BE2C (cell line): ENCODE measurements around the gene GET4.

Source experiments
- DNase-seq: peaks from one replicate; pipeline ENCODE4 v3.0.0-alpha.2; 2020
- H3K27me3 ChIP-seq: fragments of 250-450 bp; sonication (Bioruptor Pico); 2 replicates; pipeline ENCODE4 v1.5.1; 2020; ENCODE audit warnings: mild to moderate bottlenecking
- H3K36me3 ChIP-seq: fragments of 250-450 bp; sonication (Bioruptor Pico); 2 replicates; pipeline ENCODE4 v1.5.1; 2020; ENCODE audit warnings: mild to moderate bottlenecking
- H3K4me1 ChIP-seq: fragments of 250-450 bp; sonication (Bioruptor Pico); 2 replicates; pipeline ENCODE4 v1.5.1; 2020
- H3K4me3 ChIP-seq: 2 replicates; pipeline ENCODE4 v1.5.1; 2011; ENCODE audit warnings: low read depth, low read length
- H3K9me3 ChIP-seq: fragments of 250-450 bp; sonication (Bioruptor Pico); 2 replicates; pipeline ENCODE4 v1.5.1; 2020
- TF ChIP-seq, protein P1 (sequence below): IDR thresholded peaks from 2 replicates; pipeline ENCODE4 v1.5.1; 2012; ENCODE audit warnings: mild to moderate bottlenecking, low read depth, low read length

Gene GET4

DNA sequence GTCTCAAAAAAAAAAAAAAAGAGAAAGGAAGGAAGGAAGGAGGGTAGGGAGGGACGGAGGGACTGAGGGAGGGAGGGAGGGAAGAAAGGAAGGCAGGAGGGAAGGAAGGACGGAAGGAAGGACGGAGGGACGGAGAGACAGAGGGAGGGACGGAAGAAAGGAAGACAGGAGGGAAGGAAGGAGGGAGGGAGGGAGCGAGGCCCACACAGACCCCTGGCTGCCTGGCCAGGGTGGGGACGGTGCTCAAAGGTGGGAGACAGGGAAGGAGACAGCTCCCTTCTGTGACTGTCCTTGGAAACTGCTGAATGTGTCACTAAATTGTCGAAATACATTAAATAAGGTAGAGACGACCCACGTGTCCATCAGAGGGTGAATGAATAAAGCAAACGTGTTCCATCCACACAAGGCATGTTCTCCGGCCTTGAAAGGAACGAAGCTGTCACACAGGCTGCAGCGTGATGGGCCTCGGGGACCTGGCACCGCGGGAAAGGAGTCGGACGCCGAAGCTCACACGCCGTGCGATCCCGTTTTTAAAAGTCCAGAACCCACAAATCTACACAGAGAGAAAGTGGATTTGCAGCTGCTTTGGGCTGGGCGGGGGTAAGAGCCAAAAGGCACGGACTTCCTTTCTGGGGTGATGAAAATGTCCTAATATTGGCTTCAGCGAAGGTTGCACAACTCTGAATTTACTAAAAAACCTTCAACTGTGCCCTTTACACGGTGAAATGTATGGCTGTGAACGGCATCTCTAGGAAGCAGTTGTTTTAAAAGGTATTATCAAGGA lies 54.8 kb downstream of the GET4 start:
- no peaks in the 10 kb centered on the region for H3K27me3 ChIP-seq
- no peaks in the 10 kb centered on the region for H3K9me3 ChIP-seq
- peak; percentile 1 for DNase-seq
- TF ChIP-seq, protein P1, sequence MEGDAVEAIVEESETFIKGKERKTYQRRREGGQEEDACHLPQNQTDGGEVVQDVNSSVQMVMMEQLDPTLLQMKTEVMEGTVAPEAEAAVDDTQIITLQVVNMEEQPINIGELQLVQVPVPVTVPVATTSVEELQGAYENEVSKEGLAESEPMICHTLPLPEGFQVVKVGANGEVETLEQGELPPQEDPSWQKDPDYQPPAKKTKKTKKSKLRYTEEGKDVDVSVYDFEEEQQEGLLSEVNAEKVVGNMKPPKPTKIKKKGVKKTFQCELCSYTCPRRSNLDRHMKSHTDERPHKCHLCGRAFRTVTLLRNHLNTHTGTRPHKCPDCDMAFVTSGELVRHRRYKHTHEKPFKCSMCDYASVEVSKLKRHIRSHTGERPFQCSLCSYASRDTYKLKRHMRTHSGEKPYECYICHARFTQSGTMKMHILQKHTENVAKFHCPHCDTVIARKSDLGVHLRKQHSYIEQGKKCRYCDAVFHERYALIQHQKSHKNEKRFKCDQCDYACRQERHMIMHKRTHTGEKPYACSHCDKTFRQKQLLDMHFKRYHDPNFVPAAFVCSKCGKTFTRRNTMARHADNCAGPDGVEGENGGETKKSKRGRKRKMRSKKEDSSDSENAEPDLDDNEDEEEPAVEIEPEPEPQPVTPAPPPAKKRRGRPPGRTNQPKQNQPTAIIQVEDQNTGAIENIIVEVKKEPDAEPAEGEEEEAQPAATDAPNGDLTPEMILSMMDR = no peak
- H3K36me3 ChIP-seq = no peaks in the 10 kb centered on the region
- H3K4me1 ChIP-seq = no peaks in the 10 kb centered on the region; the same call in 1 of the 2 replicates
- H3K4me3 ChIP-seq = no peak overlapping the region

DNA sequence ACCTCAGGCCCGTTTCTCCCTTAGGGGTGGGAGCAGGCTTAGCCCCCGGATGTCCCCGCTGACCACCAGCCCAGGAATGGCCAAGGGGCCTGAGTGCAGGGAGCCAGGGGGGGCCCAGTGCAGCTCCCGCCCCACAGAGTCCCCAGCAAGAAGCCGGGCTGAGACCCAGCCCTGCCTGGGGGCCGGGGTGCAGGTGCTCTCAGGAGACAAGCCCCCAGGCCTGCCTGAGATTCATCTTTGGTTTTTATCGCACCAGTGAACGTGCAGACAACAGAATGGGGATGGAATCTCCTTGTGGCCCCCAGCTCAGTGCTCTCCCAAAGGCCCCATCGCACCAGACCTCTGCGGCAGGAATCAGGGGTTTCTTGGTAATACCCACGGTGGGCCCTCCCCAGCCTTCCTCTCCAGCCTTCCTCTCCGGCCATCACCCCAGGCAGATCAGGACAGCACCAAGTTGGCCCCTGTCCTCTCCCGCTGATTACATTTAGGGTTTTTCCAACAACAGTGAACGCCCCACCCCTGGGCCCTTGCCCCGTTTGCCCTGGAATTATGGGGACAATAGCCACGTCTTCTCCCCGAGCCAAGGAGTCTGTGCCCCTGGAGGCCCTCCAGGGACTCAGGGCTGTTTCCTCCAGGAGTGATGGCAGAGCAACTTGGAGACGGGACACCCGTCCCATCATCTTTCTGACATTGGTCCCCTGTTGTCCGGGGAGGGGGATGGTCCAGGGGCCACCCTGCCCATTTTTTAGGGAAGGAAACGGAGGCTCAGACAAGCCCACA lies 55.7 kb downstream of the GET4 start:
- no peaks in the 10 kb centered on the region for H3K36me3 ChIP-seq
- no peak overlapping the region for H3K4me3 ChIP-seq
- H3K27me3 ChIP-seq = no peaks in the 10 kb centered on the region
- DNase-seq = peak; percentile 9
- TF ChIP-seq, protein P1 = no peak
- H3K9me3 ChIP-seq = no peaks in the 10 kb centered on the region
- H3K4me1 ChIP-seq = no peaks in the 10 kb centered on the region; the same call in 1 of the 2 replicates

DNA sequence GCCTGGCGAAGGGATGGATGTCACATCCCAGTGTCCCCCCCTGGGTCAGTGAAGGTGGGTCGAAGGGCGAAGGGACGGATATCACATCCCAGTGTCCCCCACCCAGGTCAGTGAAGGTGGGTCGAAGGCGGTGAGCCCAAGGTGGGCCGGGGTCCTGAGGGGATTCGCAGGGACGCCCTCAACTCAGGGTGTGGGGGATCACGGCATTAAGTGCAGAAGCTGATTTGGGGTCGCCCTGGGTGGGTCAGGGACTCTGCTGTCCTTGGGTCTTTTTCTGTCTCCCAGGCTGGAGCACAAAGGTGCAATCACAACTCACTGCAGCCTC lies 56.3 kb downstream of the GET4 start:
- H3K36me3 ChIP-seq = no peaks in the 10 kb centered on the region
- TF ChIP-seq, protein P1 = no peak

DNA sequence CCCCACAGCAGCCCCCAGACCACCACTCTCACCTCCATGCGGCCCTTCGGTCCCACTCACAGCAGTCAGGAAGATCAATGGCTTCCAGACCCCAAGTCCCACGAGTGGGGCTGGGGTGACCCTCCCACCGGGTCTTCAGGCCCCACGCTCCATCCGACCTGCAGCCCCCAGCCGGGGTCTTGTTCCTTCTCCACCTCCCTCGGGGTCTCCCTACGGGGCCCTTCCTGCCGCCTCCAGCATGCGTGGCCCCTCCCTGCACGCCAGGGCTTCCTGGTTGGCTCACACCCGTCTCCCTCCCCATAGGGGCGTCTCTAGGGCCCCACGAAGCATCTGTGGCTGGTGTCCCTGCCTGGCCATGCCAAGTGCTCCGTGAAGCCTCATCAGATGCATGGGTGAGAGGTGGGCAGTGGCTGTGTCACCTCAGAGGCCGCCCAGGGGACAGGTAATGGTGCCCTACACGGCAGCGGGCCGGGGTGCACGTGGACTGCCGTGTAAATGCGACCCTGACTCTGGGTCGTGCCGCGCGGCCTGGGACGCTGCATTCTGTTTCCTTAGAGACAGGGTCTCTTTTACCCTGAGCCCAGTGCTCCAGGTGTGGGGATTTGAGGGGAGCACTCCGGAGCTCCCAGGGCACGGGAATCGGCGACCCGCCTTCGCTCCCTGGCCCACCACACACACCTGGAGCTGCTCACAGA lies 58.3 kb downstream of the GET4 start:
- Histone ChIP-seq H3K4me3 (no peak overlapping the region), H3K27me3 (no peaks in the 10 kb centered on the region), H3K36me3 (no peaks in the 10 kb centered on the region), H3K9me3 (no peaks in the 10 kb centered on the region), H3K4me1 (no peaks in the 10 kb centered on the region)
- TF ChIP-seq, protein P1 = no peak
- DNase-seq = peak; percentile 9

More for the DNA sequence above, 56.3 kb downstream of the GET4 start:
- H3K4me1 ChIP-seq = no peaks in the 10 kb centered on the region; the same call in 1 of the 2 replicates
- H3K27me3 ChIP-seq = no peaks in the 10 kb centered on the region
- no peaks in the 10 kb centered on the region for H3K9me3 ChIP-seq
- peak; percentile 4 for DNase-seq
- H3K4me3 ChIP-seq = no peak overlapping the region

DNA sequence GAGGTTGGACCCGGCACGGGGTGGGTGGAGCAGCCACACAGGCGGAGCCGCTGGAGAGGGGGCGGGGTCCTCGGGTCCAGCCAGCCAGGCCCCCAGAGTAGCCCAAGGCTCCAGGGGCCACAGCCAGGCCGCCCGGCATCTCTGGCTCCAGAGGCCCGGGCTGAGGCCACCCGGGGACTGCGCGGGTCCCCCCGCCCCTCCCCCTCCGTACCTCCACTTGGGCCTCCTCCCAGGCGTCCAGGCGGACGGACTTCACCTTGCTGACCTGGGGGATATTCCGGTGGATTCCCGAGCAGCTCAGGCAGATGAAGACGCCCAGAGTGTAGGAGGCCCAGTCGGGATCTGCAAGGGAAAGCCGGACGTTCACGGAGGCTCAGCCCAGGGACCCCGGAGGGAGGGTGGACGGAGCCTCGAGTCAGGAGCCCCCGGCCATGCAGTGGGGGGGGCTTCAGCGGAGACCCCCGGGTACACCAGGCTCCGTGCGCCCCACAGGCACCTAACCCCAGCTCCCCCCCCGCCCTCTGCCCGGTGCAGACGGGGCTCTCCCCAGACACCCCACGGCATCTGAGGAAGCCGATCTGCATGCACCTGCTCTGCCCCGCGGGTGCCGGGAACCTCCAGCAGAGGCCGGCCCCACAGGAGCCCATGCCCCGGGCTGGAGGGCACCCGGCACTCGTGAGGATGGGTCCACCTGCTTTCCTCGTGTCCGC lies 59.0 kb downstream of the GET4 start:
- H3K4me3 ChIP-seq = no peak overlapping the region

More for the DNA sequence above, 59.0 kb downstream of the GET4 start:
- Histone ChIP-seq H3K4me1 (no peaks in the 10 kb centered on the region), H3K36me3 (no peaks in the 10 kb centered on the region), H3K27me3 (no peaks in the 10 kb centered on the region), H3K9me3 (no peaks in the 10 kb centered on the region; the same call in 1 of the 2 replicates)
- TF ChIP-seq, protein P1 = no peak
- peak; percentile 5 for DNase-seq
